Measurements from ENCODE around the gene SUFU. TPM values are rescaled to one million over a fixed set of nuclear protein-coding genes. Genes with fewer than 3 reads are reported as not detected.

Gene SUFU
- total and polyA plus RNA-seq, 4 donors: 3.5 to 14.8 (median 9.8) TPM

- TF ChIP-seq CTCF (IDR thresholded peaks at IDR 0.05; ENCODE audit: control extremely low read depth, extremely low read depth): no peak
- H3K4me3 ChIP-seq: no peak overlapping the region
- H3K9ac ChIP-seq (ENCODE audit: insufficient read depth in 1 of 2, low read length in 2 of 2): peak overlapping the region in 1 of 2 donors; percentile 79
- DNase-seq (no peak), ATAC-seq (ENCODE audit: insufficient read depth, low FRiP score) (no peak)
- H3K4me1 ChIP-seq (ENCODE audit: control insufficient read depth in 5 of 5, insufficient read depth in 5 of 5, low read length in 5 of 5): peaks cover 17 to 82% (median 59%) of the 10 kb centered on the region in 5 donors
- 84 to 90% methylated on average over 10 of the region's 10 CpGs for WGBS, 2 donors
- H3K27ac ChIP-seq (ENCODE audit: low read depth in 1 of 2, low read length in 1 of 2): peak overlapping the region in 1 of 2 donors; percentile 86
- H3K27me3 ChIP-seq (ENCODE audit: control insufficient read depth in 3 of 3, insufficient read depth in 3 of 3, low read length in 2 of 3): no peaks in the 10 kb centered on the region
- peaks cover 0 to 11% (median 4%) of the 10 kb centered on the region in 4 donors for H3K36me3 ChIP-seq (ENCODE audit: control insufficient read depth in 4 of 4, insufficient read depth in 4 of 4, low read length in 4 of 4)
- H3K9me3 ChIP-seq (ENCODE audit: control insufficient read depth in 4 of 4, insufficient read depth in 3 of 4, low read length in 3 of 4): no peaks in the 10 kb centered on the region
Observed at GRCh38 chr10:102631525-102632393, 128.0 kb downstream of the SUFU start.

DNA sequence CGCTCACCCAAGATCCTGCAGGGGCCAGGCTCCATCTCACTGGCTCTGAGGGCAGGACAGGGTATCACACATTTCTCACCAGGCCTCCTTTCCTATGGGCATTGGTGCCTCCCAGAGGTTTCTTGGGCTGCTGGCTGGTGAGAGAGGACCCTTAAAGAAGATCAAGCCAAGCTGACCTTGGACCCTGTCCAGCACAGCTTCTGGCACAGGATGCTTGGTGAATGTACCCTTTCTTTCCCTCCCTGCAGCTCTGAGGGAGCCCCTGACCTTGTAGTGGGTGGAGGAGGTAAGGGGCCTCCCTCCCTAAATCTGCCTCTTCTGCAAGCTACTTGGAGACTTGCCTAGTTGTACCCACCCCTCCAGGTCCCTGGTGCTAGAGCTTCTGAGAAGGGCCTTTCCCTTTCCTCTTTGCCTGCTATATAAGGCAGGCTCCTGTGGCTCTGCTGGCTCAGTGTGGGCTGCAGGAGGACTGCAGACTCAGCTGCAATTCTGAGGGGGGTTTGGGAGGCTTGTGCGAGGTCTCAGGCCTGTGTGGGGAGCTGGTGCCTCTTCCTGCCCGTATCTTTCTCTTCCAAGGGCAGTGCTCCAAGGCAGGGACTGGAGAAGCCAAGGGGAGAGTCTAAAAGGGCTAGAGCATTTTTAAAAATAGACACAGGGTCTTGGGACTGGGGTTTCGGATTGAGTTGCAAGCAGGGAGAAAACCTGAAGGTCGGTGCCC lies 128.8 kb downstream of the SUFU start:
- no peaks in the 10 kb centered on the region for H3K9me3 ChIP-seq (ENCODE audit: control insufficient read depth in 4 of 4, insufficient read depth in 3 of 4, low read length in 3 of 4)
- no peak overlapping the region for H3K4me3 ChIP-seq
- DNase-seq (peak; percentile 83 to 95 (median 92)), ATAC-seq (ENCODE audit: insufficient read depth, low FRiP score) (no peak)
- peaks cover 0 to 11% (median 4%) of the 10 kb centered on the region in 4 donors for H3K36me3 ChIP-seq (ENCODE audit: control insufficient read depth in 4 of 4, insufficient read depth in 4 of 4, low read length in 4 of 4)
- TF ChIP-seq CTCF (IDR thresholded peaks at IDR 0.05; ENCODE audit: control extremely low read depth, extremely low read depth): no peak
- peak overlapping the region in 1 of 2 donors; percentile 79 for H3K9ac ChIP-seq (ENCODE audit: insufficient read depth in 1 of 2, low read length in 2 of 2)
- 26 to 32% methylated on average over 5 of the region's 5 CpGs for WGBS, 2 donors
- no peaks in the 10 kb centered on the region for H3K27me3 ChIP-seq (ENCODE audit: control insufficient read depth in 3 of 3, insufficient read depth in 3 of 3, low read length in 2 of 3)
- H3K4me1 ChIP-seq (ENCODE audit: control insufficient read depth in 5 of 5, insufficient read depth in 5 of 5, low read length in 5 of 5): peaks cover 16 to 74% (median 51%) of the 10 kb centered on the region in 5 donors
- H3K27ac ChIP-seq (ENCODE audit: low read depth in 1 of 2, low read length in 1 of 2): peak overlapping the region; percentile 52 to 86

GRCh38 chr10:102633287-102633686 lies 129.5 kb downstream of the SUFU start:
- 4 to 10% methylated on average over 6 of the region's 6 CpGs for WGBS, 2 donors
- Histone ChIP-seq H3K36me3 (ENCODE audit: control insufficient read depth in 4 of 4, insufficient read depth in 4 of 4, low read length in 4 of 4) (peaks cover 0 to 11% (median 4%) of the 10 kb centered on the region in 4 donors), H3K27ac (ENCODE audit: low read depth in 1 of 2, low read length in 1 of 2) (peak overlapping the region; percentile 52 to 90), H3K4me3 (no peak overlapping the region), H3K27me3 (ENCODE audit: control insufficient read depth in 3 of 3, insufficient read depth in 3 of 3, low read length in 2 of 3) (no peaks in the 10 kb centered on the region), H3K4me1 (ENCODE audit: control insufficient read depth in 5 of 5, insufficient read depth in 5 of 5, low read length in 5 of 5) (peaks cover 16 to 67% (median 44%) of the 10 kb centered on the region in 5 donors), H3K9me3 (ENCODE audit: control insufficient read depth in 4 of 4, insufficient read depth in 3 of 4, low read length in 3 of 4) (no peaks in the 10 kb centered on the region), H3K9ac (ENCODE audit: insufficient read depth in 1 of 2, low read length in 2 of 2) (peak overlapping the region in 1 of 2 donors; percentile 79)
- peak; percentile 37 for ATAC-seq (ENCODE audit: insufficient read depth, low FRiP score)
- no peak for TF ChIP-seq CTCF (IDR thresholded peaks at IDR 0.05; ENCODE audit: control extremely low read depth, extremely low read depth)
- peak; percentile 78 to 89 (median 80) for DNase-seq

Data from lung (tissue), 12 donors.